Lower leg skin (tissue), 3 donors: ENCODE data around the gene ITPRID2.

Experiments used
- CTCF ChIP-seq, 3 donors: fragments of 450-650 bp; IDR thresholded peaks; one replicate each; pipeline ENCODE4 v1.5.1; 2016; ENCODE audit warnings: antibody characterized with exemption in 3 of 3, mild to moderate bottlenecking in 3 of 3, moderate library complexity in 2 of 3
- POLR2A ChIP-seq, 2 donors: fragments of 450-650 bp; IDR thresholded peaks; one replicate each; pipeline ENCODE4 v1.6.1; 2016 to 2017; ENCODE audit warnings: antibody characterized with exemption in 2 of 2, mild to moderate bottlenecking in 1 of 2, moderate library complexity in 1 of 2

- TF ChIP-seq CTCF (IDR thresholded peaks at IDR 0.05) (no peak), POLR2A (IDR thresholded peaks at IDR 0.05) (no peak)
Measured at GRCh38 chr2:181907635-181908034, 16.1 kb downstream of the ITPRID2 start.
